Type B pancreatic cell (in vitro differentiated cells): ENCODE results near the gene LEPR. TPM values are rescaled to one million over a fixed set of nuclear protein-coding genes. Genes with fewer than 3 reads are reported as not detected.

Experiments
- DNase-seq: peaks from one replicate; pipeline ENCODE4 v3.0.0; 2021; ENCODE audit warnings: mixed read lengths; ENCODE audit not compliant: unreplicated experiment; ENCODE audit errors: extremely low spot score
- H3K27ac Mint-ChIP-seq: 2 replicates; pipeline ENCODE4 v1.8.0; 2021; ENCODE audit warnings: mild to moderate bottlenecking, mixed read lengths
- H3K27me3 Mint-ChIP-seq: 2 replicates; pipeline ENCODE4 v1.8.0; 2021; ENCODE audit warnings: mixed read lengths
- H3K36me3 Mint-ChIP-seq: 2 replicates; pipeline ENCODE4 v1.8.0; 2021; ENCODE audit warnings: mixed read lengths
- H3K4me1 Mint-ChIP-seq: one replicate; pipeline ENCODE4 v1.8.0; 2021; ENCODE audit warnings: mixed read lengths; ENCODE audit not compliant: unreplicated experiment
- H3K4me3 Mint-ChIP-seq: 2 replicates; pipeline ENCODE4 v1.8.0; 2021; ENCODE audit warnings: mild to moderate bottlenecking, mixed read lengths
- H3K9me3 Mint-ChIP-seq: 2 replicates; pipeline ENCODE4 v1.8.0; 2021; ENCODE audit warnings: mixed read lengths
- CTCF ChIP-seq: fragments of 200-600 bp; sonication (generic); conservative IDR thresholded peaks from 2 replicates; pipeline ENCODE4 v1.5.0; 2021; ENCODE audit warnings: antibody characterized with exemption, mild to moderate bottlenecking
- total RNA-seq: library from RNA; stranded (reverse); gene quantifications from 2 replicates; pipeline ENCODE4 v1.2.1, GENCODE V29; 2021; ENCODE audit warnings: low replicate concordance

LEPR gene
- total RNA-seq, 1 donor from 2014 or later, result 5.4 TPM

GRCh38 chr1:65435987-65436386 lies 15.5 kb downstream of the LEPR start:
- no peak for DNase-seq
- no peak for TF ChIP-seq CTCF
- no peaks in the 10 kb centered on the region for H3K9me3 Mint-ChIP-seq
- H3K27me3 Mint-ChIP-seq, result no peaks in the 10 kb centered on the region
- no peak overlapping the region for H3K4me3 Mint-ChIP-seq
- H3K4me1 Mint-ChIP-seq, result peaks cover 1% of the 10 kb centered on the region
- H3K27ac Mint-ChIP-seq, result no peak overlapping the region
- H3K36me3 Mint-ChIP-seq, result peaks cover 11% of the 10 kb centered on the region

- H3K36me3 Mint-ChIP-seq, result peaks cover 11% of the 10 kb centered on the region
- peaks cover 6% of the 10 kb centered on the region for H3K4me1 Mint-ChIP-seq
- H3K27me3 Mint-ChIP-seq, result no peaks in the 10 kb centered on the region
- no peak overlapping the region for H3K27ac Mint-ChIP-seq
- no peaks in the 10 kb centered on the region for H3K9me3 Mint-ChIP-seq
- DNase-seq, result no peak
- H3K4me3 Mint-ChIP-seq, result no peak overlapping the region
- TF ChIP-seq CTCF, result no peak
Observed at GRCh38 chr1:65437616-65438015, 17.1 kb downstream of the LEPR start.

DNA sequence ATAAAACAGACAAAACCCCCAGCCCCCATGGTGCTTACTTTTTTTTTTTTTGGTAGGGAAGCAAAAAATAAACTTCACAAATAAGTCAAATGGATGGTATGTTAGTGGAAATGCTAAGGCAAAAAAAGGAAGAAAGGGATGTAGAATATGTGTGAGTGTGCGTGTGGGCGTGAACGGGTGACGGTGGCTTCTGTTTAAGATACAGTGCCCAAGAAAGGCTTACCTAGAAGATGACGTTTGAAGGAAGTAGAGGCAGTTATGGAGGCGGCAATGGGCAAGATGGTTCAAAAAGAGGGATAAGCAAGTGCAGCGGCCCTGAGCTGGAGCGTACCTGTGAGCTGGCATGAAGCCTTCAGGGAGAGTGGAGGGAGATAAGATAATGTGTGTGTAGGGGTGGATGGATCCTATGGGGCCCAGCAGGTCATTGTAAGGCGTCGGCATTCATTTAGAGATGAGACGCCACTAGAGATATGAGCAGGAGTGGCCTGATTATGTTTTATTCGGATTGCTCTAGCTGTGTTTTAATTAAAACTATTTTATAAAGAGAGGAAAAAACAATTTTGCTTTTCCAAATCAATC lies 19.9 kb downstream of the LEPR start:
- no peaks in the 10 kb centered on the region for H3K27me3 Mint-ChIP-seq
- DNase-seq, result no peak
- H3K4me3 Mint-ChIP-seq, result no peak overlapping the region
- H3K27ac Mint-ChIP-seq, result no peak overlapping the region
- TF ChIP-seq CTCF, result no peak
- no peaks in the 10 kb centered on the region for H3K36me3 Mint-ChIP-seq
- no peaks in the 10 kb centered on the region for H3K9me3 Mint-ChIP-seq
- peaks cover 6% of the 10 kb centered on the region for H3K4me1 Mint-ChIP-seq

DNA sequence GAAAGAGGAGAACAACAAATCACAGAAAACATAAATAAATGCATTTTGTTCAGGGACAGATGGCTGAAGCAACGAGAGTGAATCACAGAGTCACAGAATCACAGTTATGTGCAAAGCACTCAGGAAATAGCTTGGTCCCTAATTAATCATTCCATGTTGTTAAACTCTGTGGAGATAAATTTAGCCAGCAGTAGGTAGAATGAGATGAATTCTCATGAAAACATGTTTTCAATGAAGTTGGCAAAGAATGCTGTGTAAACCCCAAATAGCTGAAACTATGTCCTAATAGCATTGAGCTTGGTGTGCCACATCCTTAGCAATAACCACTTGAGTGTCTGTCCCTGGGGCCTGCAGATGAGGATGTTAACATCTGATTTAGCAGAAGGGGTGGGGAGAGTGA lies 20.4 kb downstream of the LEPR start:
- no peaks in the 10 kb centered on the region for H3K9me3 Mint-ChIP-seq
- no peaks in the 10 kb centered on the region for H3K27me3 Mint-ChIP-seq
- H3K4me1 Mint-ChIP-seq, result peaks cover 6% of the 10 kb centered on the region
- no peak overlapping the region for H3K27ac Mint-ChIP-seq
- DNase-seq, result no peak
- no peak overlapping the region for H3K4me3 Mint-ChIP-seq
- TF ChIP-seq CTCF, result no peak
- H3K36me3 Mint-ChIP-seq, result no peaks in the 10 kb centered on the region

DNA sequence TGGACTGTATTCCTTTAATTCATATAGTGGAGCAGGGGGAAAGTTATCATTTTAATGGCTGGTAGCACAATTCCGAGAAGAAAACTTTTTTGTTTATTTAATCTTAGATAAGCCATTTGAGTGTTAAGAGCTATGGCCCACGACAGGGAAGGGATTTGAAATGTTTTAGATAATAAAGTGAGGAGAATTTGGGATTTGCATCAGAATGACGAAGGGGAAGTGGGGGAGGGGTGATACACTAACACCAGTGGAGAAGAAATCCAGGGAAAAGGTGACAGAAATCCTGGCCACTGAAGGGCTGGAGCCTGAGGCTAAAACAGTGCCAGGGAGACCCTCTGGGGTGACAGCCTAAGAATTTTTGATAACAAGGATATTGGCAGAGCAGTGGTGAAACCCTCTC lies 21.0 kb downstream of the LEPR start:
- Mint-ChIP-seq H3K27ac (no peak overlapping the region), H3K4me3 (no peak overlapping the region), H3K4me1 (peaks cover 6% of the 10 kb centered on the region), H3K27me3 (no peaks in the 10 kb centered on the region), H3K36me3 (no peaks in the 10 kb centered on the region), H3K9me3 (no peaks in the 10 kb centered on the region)
- no peak for TF ChIP-seq CTCF
- DNase-seq, result no peak

- H3K27me3 Mint-ChIP-seq, result no peaks in the 10 kb centered on the region
- no peak overlapping the region for H3K27ac Mint-ChIP-seq
- H3K9me3 Mint-ChIP-seq, result no peaks in the 10 kb centered on the region
- no peak for TF ChIP-seq CTCF
- DNase-seq, result no peak
- no peak overlapping the region for H3K4me3 Mint-ChIP-seq
- H3K36me3 Mint-ChIP-seq, result no peaks in the 10 kb centered on the region
- H3K4me1 Mint-ChIP-seq, result peaks cover 6% of the 10 kb centered on the region
Observed at GRCh38 chr1:65442442-65442841, 22.0 kb downstream of the LEPR start.
